Left lobe of liver (tissue), 2 donors: ENCODE data around the gene LMO1. TPM values are rescaled to one million over a fixed set of nuclear protein-coding genes. Genes with fewer than 3 reads are reported as not detected.

ENCODE experiments used
- ATAC-seq: fragments of 200-7000 bp; cut with Tn5 transposase; one replicate; pipeline ENCODE4 v1.9.1; 2020; ENCODE audit warnings: mild to moderate bottlenecking, moderate library complexity
- DNase-seq: peaks from one replicate; pipeline ENCODE4 v3.0.0-alpha.2; 2020; ENCODE audit warnings: low spot score
- total RNA-seq: library from RNA; stranded (reverse); gene quantifications from one replicate; pipeline ENCODE4 v1.2.1, GENCODE V29; 2021
- donor health status: DM: no; HTN: no; CAD: no; lungs with moderate emphysema.
- donor health status: DM: no; HTN: yes; CAD: no.

LMO1 gene
- total RNA-seq, 1 donor from 2014 or later: not detected

GRCh38 chr11:8177136-8177535 is 86.5 kb downstream of the LMO1 start:
- no peak for DNase-seq
- ATAC-seq: no peak

Other genes with a start within 250 kb of the LMO1 start
- 1.2 TPM for gene TUB, start 182.7 kb downstream of the LMO1 start, total RNA-seq
- gene RIC3, start 94.9 kb downstream of the LMO1 start, total RNA-seq: 3.4 TPM